ENCODE results near the gene KRT31. TPM values are rescaled to one million over a fixed set of nuclear protein-coding genes. Genes with fewer than 3 reads are reported as not detected.
"Not testable (repeated sequence)": the region's sequence is repeated elsewhere in the genome, so short reads cannot be mapped to it uniquely, and the experiment has no call there.

Gene KRT31
- total and polyA plus RNA-seq, 12 donors = 0.01 TPM; not detected in 11

DNA sequence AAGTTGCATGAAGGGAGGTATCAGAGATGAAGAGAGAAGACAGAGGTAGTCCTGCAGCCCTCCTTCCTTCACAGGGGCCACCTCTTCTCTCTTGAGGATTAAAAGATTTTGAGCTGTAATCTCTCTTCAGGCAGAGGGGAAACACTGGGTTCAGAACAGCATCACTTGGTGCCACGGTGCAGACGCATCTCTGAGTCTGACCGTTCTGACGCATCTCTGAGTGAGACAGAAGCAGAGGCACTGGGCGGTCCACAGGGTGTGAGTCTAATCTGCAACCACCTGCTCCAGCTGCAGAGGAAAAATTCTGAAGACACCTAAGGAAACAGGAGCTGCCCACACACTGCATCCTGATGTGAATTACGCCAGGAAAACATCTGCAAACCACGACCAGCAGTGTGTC is 32.3 kb upstream of the KRT31 start:
- WGBS, 2 donors = 61 to 62% methylated on average over 7 of the region's 7 CpGs
- intact Hi-C loops (cut with DNase I) = no loop called here
- Histone ChIP-seq H3K27me3 (peaks cover 0 to 16% (median 13%) of the 10 kb centered on the region in 7 donors), H3K4me3 (no peak overlapping the region), H3K9me3 (no peaks in the 10 kb centered on the region), H3K27ac (no peak overlapping the region), H3K4me1 (peaks cover 0 to 11% (median 0%) of the 10 kb centered on the region in 9 donors), H3K36me3 (no peaks in the 10 kb centered on the region)
- no peak for DNase-seq
- ATAC-seq = no peak
- TF ChIP-seq, protein P1, sequence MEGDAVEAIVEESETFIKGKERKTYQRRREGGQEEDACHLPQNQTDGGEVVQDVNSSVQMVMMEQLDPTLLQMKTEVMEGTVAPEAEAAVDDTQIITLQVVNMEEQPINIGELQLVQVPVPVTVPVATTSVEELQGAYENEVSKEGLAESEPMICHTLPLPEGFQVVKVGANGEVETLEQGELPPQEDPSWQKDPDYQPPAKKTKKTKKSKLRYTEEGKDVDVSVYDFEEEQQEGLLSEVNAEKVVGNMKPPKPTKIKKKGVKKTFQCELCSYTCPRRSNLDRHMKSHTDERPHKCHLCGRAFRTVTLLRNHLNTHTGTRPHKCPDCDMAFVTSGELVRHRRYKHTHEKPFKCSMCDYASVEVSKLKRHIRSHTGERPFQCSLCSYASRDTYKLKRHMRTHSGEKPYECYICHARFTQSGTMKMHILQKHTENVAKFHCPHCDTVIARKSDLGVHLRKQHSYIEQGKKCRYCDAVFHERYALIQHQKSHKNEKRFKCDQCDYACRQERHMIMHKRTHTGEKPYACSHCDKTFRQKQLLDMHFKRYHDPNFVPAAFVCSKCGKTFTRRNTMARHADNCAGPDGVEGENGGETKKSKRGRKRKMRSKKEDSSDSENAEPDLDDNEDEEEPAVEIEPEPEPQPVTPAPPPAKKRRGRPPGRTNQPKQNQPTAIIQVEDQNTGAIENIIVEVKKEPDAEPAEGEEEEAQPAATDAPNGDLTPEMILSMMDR (IDR thresholded peaks at IDR 0.05) = no peak

DNA sequence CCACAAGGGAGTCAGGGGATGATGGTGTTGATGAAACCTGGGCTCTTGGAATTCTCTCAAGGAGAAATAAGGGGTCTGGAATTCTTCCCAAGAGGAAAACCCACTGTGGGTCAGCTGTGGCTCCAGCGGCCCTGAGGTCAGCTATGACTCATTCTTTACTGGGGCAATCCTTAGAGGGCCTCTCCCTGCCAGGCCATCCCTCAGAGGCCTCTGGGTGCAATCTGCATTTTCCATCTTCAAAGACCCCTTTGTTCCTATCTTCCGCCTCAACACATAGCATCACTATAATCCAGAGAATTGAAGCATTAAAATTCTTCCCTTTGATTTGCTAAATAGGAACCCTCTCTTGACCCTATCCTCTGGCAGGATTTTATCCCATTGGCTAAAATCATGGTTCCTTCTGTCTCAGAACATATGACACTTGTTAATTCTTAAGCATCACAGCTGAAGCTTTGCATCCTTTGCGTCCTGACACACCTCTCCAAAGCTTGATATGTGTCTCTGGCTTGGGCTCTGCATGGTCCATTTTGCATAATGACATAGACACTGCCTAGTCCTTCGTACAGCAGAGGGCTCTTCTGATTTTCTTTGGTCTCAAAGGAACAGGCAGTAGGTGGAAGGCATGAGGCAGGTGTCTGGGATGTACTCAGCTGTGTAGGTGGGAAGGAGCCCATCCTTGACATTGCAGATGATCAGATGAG is 31.3 kb upstream of the KRT31 start:
- peaks cover 0 to 2% (median 0%) of the 10 kb centered on the region in 9 donors for H3K4me1 ChIP-seq
- no peak overlapping the region for H3K27ac ChIP-seq
- TF ChIP-seq, protein P1 (IDR thresholded peaks at IDR 0.05) = no peak
- H3K4me3 ChIP-seq = no peak overlapping the region
- DNase-seq = no peak
- intact Hi-C loops (cut with DNase I) = no loop called here
- H3K27me3 ChIP-seq = peaks cover 0 to 20% (median 13%) of the 10 kb centered on the region in 7 donors
- 61 to 68% methylated on average over 4 of the region's 4 CpGs for WGBS, 2 donors
- no peak for ATAC-seq
- H3K9me3 ChIP-seq = no peaks in the 10 kb centered on the region
- H3K36me3 ChIP-seq = no peaks in the 10 kb centered on the region

DNA sequence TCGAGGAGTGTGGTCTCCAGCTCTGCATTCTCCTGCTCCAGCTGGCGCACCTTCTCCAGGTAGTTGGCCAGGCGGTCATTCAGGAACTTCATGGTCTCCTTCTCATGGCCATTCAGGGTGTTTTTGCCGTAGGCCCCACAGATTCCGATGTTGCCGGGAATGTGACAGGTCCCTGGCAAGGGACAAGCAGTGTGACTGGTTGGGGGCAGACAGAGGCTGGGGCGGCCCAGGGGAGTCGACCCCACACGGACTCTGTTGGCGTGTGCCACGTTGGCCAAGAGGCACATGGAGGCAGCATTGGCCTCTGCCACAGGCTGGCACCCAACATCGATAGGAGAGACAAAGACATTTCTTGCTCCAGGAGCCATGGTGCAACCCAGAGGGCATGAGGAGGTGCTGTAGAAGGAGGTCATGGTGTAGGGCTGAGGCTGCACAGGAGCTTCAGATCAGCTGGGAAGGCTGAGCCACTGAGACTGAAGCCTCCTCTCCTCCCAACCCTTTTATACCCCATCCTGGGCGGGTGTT is 26.8 kb upstream of the KRT31 start, which contains the start of gene KRT37:
KRT37 (minus strand) TSS at position 475 of the 525 bp plus-strand sequence; CDS start at position 413, 62 bp downstream.
- Histone ChIP-seq H3K27me3 (peaks cover 0 to 18% (median under 1%) of the 10 kb centered on the region in 7 donors), H3K36me3 (no peaks in the 10 kb centered on the region), H3K27ac (no peak within 1 kb of the TSS), H3K4me3 (no peak within 1 kb of the TSS), H3K9me3 (no peaks in the 10 kb centered on the region), H3K4me1 (no peaks in the 10 kb centered on the region)
- TF ChIP-seq, protein P1 (IDR thresholded peaks at IDR 0.05) = no peak
- DNase-seq (no peak), ATAC-seq (no peak)
- WGBS, 2 donors = 90 to 91% methylated on average over 13 of the region's 13 CpGs
- intact Hi-C loops (cut with DNase I) = no loop called here

DNA sequence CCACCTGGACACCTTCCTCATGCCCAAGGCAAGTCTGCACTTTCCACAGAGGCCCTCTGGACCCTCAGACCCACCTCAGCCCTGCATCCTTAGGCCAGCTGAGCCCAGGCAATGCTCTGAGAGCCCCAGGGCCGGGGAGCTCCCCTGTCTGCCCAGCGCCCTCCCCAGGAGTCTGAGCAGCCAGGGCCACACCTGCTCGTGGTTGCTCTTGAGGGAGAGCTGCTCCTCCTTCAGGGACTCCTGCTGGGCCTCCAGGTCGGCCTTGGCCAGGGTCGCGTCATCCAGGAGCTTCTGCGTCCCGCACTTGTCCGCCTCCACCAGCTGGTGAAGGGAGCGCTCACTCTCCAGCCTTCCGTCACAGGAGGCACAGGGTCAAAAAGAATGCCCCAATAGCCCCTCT is 25.2 kb upstream of the KRT31 start:
- H3K4me3 ChIP-seq; intact Hi-C loops (cut with DNase I); H3K27ac ChIP-seq; ATAC-seq; H3K36me3 ChIP-seq; H3K9me3 ChIP-seq; DNase-seq; H3K4me1 ChIP-seq: not testable (repeated sequence)
- WGBS, 2 donors = 81 to 85% methylated on average over 11 of the region's 11 CpGs
- H3K27me3 ChIP-seq = peaks cover 0 to 16% (median 0%) of the 10 kb centered on the region in 7 donors

DNA sequence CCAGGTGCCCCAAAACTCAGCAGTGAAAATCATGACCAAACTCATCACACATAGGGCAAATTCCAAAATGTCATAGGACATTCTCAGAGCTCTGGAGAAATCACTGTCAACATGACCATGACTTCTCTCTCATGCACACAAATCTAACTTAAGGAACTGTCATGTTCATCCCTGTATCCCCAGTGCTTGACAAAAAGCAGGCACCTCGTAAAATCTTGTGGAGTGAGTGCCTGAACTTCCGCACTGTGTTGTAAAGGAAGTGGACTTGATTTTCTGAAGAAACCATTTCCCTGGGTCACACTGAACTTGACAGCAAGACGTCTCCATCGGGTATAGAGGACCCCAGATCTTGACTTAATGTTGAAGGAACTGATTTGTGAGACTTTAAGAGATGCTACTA is 24.2 kb upstream of the KRT31 start:
- intact Hi-C loops (cut with DNase I) = no loop called here
- H3K4me1 ChIP-seq = peaks cover 0 to 5% (median 0%) of the 10 kb centered on the region in 9 donors
- TF ChIP-seq, protein P1 (IDR thresholded peaks at IDR 0.05) = no peak
- no peak overlapping the region for H3K4me3 ChIP-seq
- no peak overlapping the region for H3K27ac ChIP-seq
- ATAC-seq = no peak
- peaks cover 0 to 16% (median 0%) of the 10 kb centered on the region in 7 donors for H3K27me3 ChIP-seq
- H3K36me3 ChIP-seq = no peaks in the 10 kb centered on the region
- H3K9me3 ChIP-seq = no peaks in the 10 kb centered on the region
- no peak for DNase-seq
- WGBS, 2 donors = 72 to 73% methylated on average over 4 of the region's 4 CpGs

All from heart right ventricle (tissue), 16 donors.